WTC11 (cell line): ENCODE data around the gene SEMA3C.

Experiments used
- ATF3 ChIP-seq: sonication (generic); formaldehyde crosslinking; conservative IDR thresholded peaks from 2 replicates; pipeline ENCODE4 v1.8.1; 2022; ENCODE audit warnings: mild to moderate bottlenecking, missing genetic modification reagents
- CDX4 ChIP-seq: fragments of 250-450 bp; sonication (Bioruptor Pico); IDR thresholded peaks from 2 replicates; pipeline ENCODE4 v1.9.0; 2021; ENCODE audit warnings: moderate library complexity, mild to moderate bottlenecking, inconsistent platforms, borderline replicate concordance
- CREB1 ChIP-seq: sonication (generic); formaldehyde crosslinking; IDR thresholded peaks from 2 replicates; pipeline ENCODE4 v1.8.0; 2023; ENCODE audit warnings: mild to moderate bottlenecking, missing genetic modification reagents
- CTCF ChIP-seq: fragments of 200-600 bp; IDR thresholded peaks from 2 replicates; pipeline ENCODE4 v1.8.0; 2022; ENCODE audit warnings: antibody characterized with exemption
- FOXP1 ChIP-seq: sonication (generic); formaldehyde crosslinking; IDR thresholded peaks from 2 replicates; pipeline ENCODE4 v1.8.0; 2022; ENCODE audit warnings: missing genetic modification reagents, mild to moderate bottlenecking, moderate library complexity, borderline replicate concordance
- MAX ChIP-seq: sonication (generic); formaldehyde crosslinking; IDR thresholded peaks from 2 replicates; pipeline ENCODE4 v1.8.0; 2022; ENCODE audit warnings: mild to moderate bottlenecking, missing genetic modification reagents
- PREB ChIP-seq: sonication (generic); formaldehyde crosslinking; IDR thresholded peaks from 2 replicates; pipeline ENCODE4 v1.8.1; 2022; ENCODE audit warnings: mild to moderate bottlenecking, missing genetic modification reagents, moderate library complexity, borderline replicate concordance
- SMAD4 ChIP-seq: sonication (generic); formaldehyde crosslinking; IDR thresholded peaks from 2 replicates; pipeline ENCODE4 v1.8.0; 2022; ENCODE audit warnings: mild to moderate bottlenecking, missing genetic modification reagents
- SP1 ChIP-seq: sonication (generic); formaldehyde crosslinking; conservative IDR thresholded peaks from 2 replicates; pipeline ENCODE4 v1.8.1; 2022; ENCODE audit warnings: missing genetic modification reagents
- TCF7 ChIP-seq: sonication (generic); formaldehyde crosslinking; IDR thresholded peaks from 2 replicates; pipeline ENCODE4 v1.8.0; 2022; ENCODE audit warnings: mild to moderate bottlenecking, low read depth, missing genetic modification reagents, moderate library complexity
- TP53 ChIP-seq: sonication (generic); formaldehyde crosslinking; IDR thresholded peaks from 2 replicates; pipeline ENCODE4 v1.8.1; 2023; ENCODE audit warnings: mild to moderate bottlenecking, missing genetic modification reagents
- USF2 ChIP-seq: sonication (generic); formaldehyde crosslinking; IDR thresholded peaks from 2 replicates; pipeline ENCODE4 v1.8.1; 2023; ENCODE audit warnings: mild to moderate bottlenecking, missing genetic modification reagents, moderate library complexity
- ZNF425 ChIP-seq: fragments of 250-450 bp; sonication (Bioruptor Pico); conservative IDR thresholded peaks from 2 replicates; pipeline ENCODE4 v1.9.0; 2021; ENCODE audit warnings: mild to moderate bottlenecking
- ZSCAN18 ChIP-seq: fragments of 250-450 bp; sonication (Bioruptor Pico); IDR thresholded peaks from 2 replicates; pipeline ENCODE4 v2.1.2; 2022; ENCODE audit warnings: mild to moderate bottlenecking, moderate library complexity

- TF ChIP-seq CTCF, result no peak
- no peak for TF ChIP-seq CDX4
- TF ChIP-seq MAX (CRISPR knock-in tag), result no peak
- no peak for TF ChIP-seq TP53 (CRISPR knock-in tag)
- TF ChIP-seq USF2 (CRISPR knock-in tag), result no peak
- no peak for TF ChIP-seq FOXP1 (CRISPR knock-in tag)
- no peak for TF ChIP-seq SMAD4
- no peak for TF ChIP-seq SP1 (CRISPR knock-in tag)
- TF ChIP-seq ATF3 (CRISPR knock-in tag), result no peak
- no peak for TF ChIP-seq PREB (CRISPR knock-in tag)
- no peak for TF ChIP-seq CREB1 (CRISPR knock-in tag)
- no peak for TF ChIP-seq TCF7 (CRISPR knock-in tag)
- no peak for TF ChIP-seq ZNF425
- no peak for TF ChIP-seq ZSCAN18 (CRISPR knock-in tag)
These were observed 146.4 kb downstream of the SEMA3C start for GRCh38 chr7:80772347-80772993.
